HG03342 (cell line): Measurements from ENCODE around the gene GGTLC2.
"Not testable (repeated sequence)": the region's sequence is repeated elsewhere in the genome, so short reads cannot be mapped to it uniquely, and the experiment has no call there.

ENCODE experiments used
- ATAC-seq: cut with Tn5 transposase; IDR thresholded peaks from one replicate; pipeline ENCODE4 v1.9.1; 2021; ENCODE audit warnings: mild to moderate bottlenecking, moderate library complexity; ENCODE audit not compliant: unreplicated experiment

Gene GGTLC2

DNA sequence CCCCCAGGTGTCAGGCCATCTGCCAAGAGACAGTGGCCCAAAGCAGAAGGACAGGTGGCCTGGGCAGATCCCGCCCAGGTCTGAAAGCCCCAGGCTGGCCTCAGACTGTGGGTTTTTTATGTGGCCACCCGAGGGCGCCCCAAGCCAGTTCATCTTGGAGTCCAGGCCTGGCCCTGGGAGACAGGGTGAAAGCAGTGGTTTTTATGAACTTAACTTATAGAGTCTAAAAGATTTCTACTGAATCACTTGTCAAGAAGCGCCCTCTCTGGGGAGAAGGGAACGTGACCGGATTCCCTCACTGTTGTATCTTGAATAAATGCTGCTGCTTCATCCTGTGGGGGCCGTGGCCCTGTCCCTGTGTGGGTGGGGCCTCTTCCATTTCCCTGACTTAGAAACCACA lies 8.2 kb upstream of the GGTLC2 start:
- not testable (repeated sequence) for ATAC-seq

- ATAC-seq, result not testable (repeated sequence)
These were observed 6.1 kb upstream of the GGTLC2 start for GRCh38 chr22:22638313-22638712.

GRCh38 chr22:22642255-22642654 lies 2.2 kb upstream of the GGTLC2 start:
- ATAC-seq, result not testable (repeated sequence)

- ATAC-seq, result not testable (repeated sequence)
These were observed 1.6 kb downstream of the GGTLC2 start for GRCh38 chr22:22645969-22646368.

GRCh38 chr22:22647952-22648351 lies 3.5 kb downstream of the GGTLC2 start:
- not testable (repeated sequence) for ATAC-seq

DNA sequence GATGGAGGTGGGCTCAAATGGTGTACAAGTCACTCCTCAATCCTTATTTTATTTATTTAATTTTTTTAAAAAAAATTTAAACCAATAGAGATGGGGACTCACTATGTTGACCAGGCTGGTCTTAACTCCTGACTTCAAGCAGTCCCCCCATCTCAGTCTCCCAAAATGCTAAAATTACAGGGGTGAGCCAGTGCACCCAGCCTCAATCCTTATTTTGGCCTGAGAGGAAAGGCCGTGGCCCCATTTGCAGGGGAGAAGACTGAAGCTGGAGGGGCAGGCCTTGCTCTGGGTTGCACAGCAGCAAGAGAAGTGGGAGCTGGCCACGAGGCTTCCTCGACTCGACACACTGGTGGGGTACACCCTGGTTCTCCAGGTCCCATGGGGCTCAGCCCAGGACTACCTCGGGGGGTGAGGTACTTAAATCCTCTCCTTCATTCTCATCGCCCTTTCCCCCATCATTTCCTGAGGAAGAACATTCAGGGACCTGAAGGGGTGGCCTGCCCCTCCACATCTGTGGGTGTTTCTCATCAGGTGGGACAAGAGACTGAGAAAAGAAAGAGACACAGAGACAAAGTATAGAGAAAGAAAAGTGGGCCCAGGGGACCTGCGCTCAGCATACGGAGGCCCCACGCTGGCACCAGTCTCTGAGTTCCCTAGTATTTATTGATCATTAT lies 4.6 kb downstream of the GGTLC2 start:
- not testable (repeated sequence) for ATAC-seq

- ATAC-seq, result not testable (repeated sequence)
These were observed 5.3 kb downstream of the GGTLC2 start for GRCh38 chr22:22649761-22650160.

- not testable (repeated sequence) for ATAC-seq
These were observed 6.0 kb downstream of the GGTLC2 start for GRCh38 chr22:22650398-22650797.

GRCh38 chr22:22650803-22651515 lies 6.5 kb downstream of the GGTLC2 start:
- not testable (repeated sequence) for ATAC-seq

DNA sequence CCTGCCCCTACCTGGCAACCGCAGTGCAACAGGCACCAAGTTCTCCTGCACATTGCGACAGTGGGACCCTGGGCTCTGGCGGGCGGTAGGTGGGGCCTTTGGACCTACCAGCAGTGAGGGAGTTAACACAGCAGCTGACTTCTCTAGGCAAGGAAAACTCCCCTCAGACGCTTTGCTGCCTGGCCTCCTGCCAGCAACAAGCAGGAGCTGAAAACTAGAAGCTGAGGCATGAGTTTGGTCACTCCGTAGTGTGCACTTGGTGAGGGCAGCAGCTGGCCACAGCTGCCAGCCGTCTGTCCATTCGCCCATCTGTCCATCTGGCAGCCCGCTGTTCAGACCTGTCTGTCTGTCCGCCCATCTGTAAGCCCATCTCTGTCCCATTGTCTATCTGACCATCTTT lies 7.2 kb downstream of the GGTLC2 start:
- ATAC-seq, result not testable (repeated sequence)

DNA sequence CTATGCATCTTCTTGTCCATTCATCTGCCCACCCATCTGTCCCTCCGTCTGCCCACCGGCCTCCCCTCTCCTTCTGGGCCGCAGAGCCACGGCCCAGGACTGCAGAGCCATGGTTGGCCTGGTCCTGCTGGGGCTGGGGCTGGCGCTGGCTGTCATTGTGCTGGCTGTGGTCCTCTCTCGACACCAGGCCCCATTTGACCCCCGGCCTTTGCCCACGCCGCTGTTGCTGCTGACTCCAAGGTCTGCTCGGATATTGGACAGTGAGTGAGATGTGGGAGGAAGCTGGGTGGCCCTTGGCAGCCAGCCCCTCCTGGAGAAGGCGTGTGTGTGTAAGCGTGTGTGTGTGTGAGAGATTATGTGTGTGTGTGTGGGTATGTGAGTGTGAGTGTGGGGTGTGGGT lies 7.7 kb downstream of the GGTLC2 start:
- ATAC-seq, result not testable (repeated sequence)

DNA sequence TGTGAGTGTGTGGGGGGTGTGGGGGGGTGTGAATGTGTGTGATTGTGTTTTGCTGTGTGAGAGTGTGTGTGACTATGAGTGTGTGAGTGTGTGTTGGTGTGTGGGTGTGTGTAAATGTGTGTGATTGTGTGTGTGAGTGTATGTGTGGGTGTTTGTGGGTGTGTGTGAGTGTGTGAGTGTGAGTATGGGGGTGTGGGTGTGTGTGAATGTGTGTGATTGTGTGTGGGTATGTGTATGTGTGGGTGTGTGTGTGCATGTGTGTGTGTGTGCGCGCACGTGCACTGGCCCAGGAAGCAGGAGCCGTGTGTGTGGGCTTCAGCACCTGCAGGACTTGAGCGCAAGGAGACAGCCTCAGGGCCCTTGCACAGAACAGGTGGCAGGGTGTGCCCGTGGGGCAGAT lies 8.2 kb downstream of the GGTLC2 start:
- not testable (repeated sequence) for ATAC-seq

- not testable (repeated sequence) for ATAC-seq
These were observed 9.4 kb downstream of the GGTLC2 start for GRCh38 chr22:22653677-22654381.

- ATAC-seq, result no peak
These were observed 11.3 kb downstream of the GGTLC2 start for GRCh38 chr22:22655452-22656290.

GRCh38 chr22:22657712-22658111 lies 13.3 kb downstream of the GGTLC2 start:
- ATAC-seq, result no peak

- no peak for ATAC-seq
These were observed 16.9 kb downstream of the GGTLC2 start for GRCh38 chr22:22661275-22661674.

DNA sequence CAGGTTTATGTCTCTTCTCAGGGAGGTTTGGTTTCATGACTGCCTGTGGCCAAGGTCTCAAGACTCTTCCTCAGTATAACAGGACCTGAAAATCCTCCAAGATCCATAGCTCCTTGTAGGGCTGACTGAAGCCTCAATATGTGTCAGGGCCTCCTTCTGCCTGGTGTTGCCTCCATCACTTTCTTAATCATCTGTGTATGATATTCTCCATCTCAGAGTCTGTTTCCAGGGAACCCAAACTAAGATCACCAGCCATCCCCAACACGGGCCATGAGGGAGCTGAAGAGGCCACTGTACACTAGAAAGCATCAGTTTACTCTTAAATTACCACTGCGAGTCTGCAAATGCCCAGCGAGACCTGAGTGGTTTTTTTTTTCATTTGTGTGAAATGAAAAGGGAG lies 17.7 kb downstream of the GGTLC2 start:
- no peak for ATAC-seq

DNA sequence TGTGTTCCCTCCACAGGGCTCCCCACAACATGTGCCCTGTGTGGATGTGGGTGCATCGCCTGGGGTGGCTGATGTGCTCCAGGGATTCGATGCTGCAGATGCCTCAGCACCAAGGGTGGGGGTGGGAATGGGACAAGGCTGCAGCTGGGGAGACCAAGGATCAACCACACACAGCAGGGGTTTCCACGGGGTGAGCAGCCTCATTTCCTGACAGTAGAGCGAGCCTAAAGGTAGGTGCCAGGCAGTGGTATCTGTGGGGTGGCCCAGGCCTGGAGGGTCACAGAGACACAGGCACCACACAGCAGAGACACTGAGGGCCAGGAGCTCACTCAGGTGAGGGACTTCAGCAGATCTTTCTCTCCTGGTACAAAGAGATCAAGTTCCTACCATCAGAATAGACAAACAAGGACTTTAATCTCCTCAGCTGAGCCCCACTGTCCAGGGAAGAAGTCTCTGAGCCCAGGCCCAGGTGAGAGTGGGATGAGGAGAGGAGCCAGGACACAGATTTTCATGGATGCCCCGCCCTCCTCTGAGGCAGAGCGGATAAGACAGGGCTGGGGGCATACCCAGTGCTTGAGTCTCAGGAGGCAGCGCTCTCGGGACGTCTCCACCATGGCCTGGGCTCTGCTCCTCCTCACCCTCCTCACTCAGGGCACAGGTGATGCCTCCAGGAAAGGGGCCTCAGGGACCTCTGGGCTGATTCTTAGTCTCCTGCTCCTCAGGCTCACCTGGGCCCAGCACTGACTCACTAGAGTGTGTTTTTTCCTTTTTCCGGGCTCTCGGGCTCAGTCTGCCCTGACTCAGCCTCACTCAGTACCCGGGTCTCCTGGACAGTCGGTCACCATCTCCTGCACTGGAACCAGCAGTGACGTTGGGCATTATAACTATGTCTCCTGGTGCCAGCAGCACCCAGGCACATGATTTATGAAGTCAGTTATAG lies 19.7 kb downstream of the GGTLC2 start:
- ATAC-seq, result no peak

GRCh38 chr22:22666307-22667091 lies 22.1 kb downstream of the GGTLC2 start:
- ATAC-seq, result no peak
